Mucosa of descending colon (tissue), 3 donors: ENCODE data around the gene AK4. TPM values are rescaled to one million over a fixed set of nuclear protein-coding genes. Genes with fewer than 3 reads are reported as not detected.

ENCODE experiments used
- ATAC-seq: fragments of 200-7000 bp; cut with Tn5 transposase; one replicate; pipeline ENCODE4 v1.9.1; 2020; ENCODE audit warnings: mild to moderate bottlenecking, moderate library complexity
- DNase-seq, 3 donors: peaks; one replicate each; pipeline ENCODE4 v3.0.0-alpha.2; 2020
- H3K36me3 ChIP-seq: fragments of 200-600 bp; one replicate; pipeline ENCODE4 v1.8.0; 2021; ENCODE audit warnings: low read depth, mild to moderate bottlenecking
- H3K4me1 ChIP-seq: fragments of 200-600 bp; one replicate; pipeline ENCODE4 v1.8.0; 2021; ENCODE audit warnings: low read depth, mild to moderate bottlenecking
- H3K4me3 ChIP-seq: fragments of 200-600 bp; one replicate; pipeline ENCODE4 v1.8.0; 2021; ENCODE audit warnings: mild to moderate bottlenecking
- H3K9me3 ChIP-seq: fragments of 200-600 bp; one replicate; pipeline ENCODE4 v1.8.0; 2021; ENCODE audit warnings: mild to moderate bottlenecking
- CTCF ChIP-seq: fragments of 200-600 bp; IDR thresholded peaks from one replicate; pipeline ENCODE4 v1.8.0; 2022; ENCODE audit warnings: antibody characterized with exemption, mild to moderate bottlenecking
- intact Hi-C, 2 donors: fragments of 100-400 bp; cut with DNase I in 1 of 2; cut with micrococcal nuclease in 1 of 2; formaldehyde crosslinking; loops; one replicate each; pipeline versions ENCODE4 v1.11.0 to v1.11.1; 2022; cut with DNase I, micrococcal nuclease
- total RNA-seq, 3 donors: library from RNA; stranded (reverse); fragmentation: NEBNext Ultra II Directional in 2 of 3; extraction: Animal tissue kit (Norgen Biotek cat#: 25700) in 2 of 3; gene quantifications; one replicate each; pipeline versions ENCODE4 v1.2.1 to v1.2.4, GENCODE V29; 2021 to 2023
- donor health status: DM: no; HTN: no; CAD: no; lungs with moderate emphysema.
- donor health status: DM: no; HTN: no; CAD: no.
- donor health status: DM: no; HTN: yes; CAD: no.

The AK4 gene
- total RNA-seq, 3 donors from 2014 or later, result 27.1 to 72.8 (median 47.9) TPM

- H3K9me3 ChIP-seq, result no peaks in the 10 kb centered on the region
- no peaks in the 10 kb centered on the region for H3K4me1 ChIP-seq
- TF ChIP-seq CTCF, result no peak
- no peak overlapping the region for H3K4me3 ChIP-seq
- no peak for DNase-seq
- no peak for ATAC-seq
- intact Hi-C loops, result loop anchor here in 1 of 2 donors (10.0 kb wide), 1 partner anchor 468 kb away; no protein-coding TSS in a partner anchor
- H3K36me3 ChIP-seq, result no peaks in the 10 kb centered on the region
Observed at GRCh38 chr1:65216989-65217388, 69.0 kb downstream of the AK4 start.

- no peak for TF ChIP-seq CTCF
- intact Hi-C loops, result no loop called here
- H3K4me3 ChIP-seq, result no peak overlapping the region
- ATAC-seq, result peak; percentile 45
- H3K9me3 ChIP-seq, result no peaks in the 10 kb centered on the region
- no peaks in the 10 kb centered on the region for H3K36me3 ChIP-seq
- H3K4me1 ChIP-seq, result no peaks in the 10 kb centered on the region
- DNase-seq, result no peak
Observed at GRCh38 chr1:65221638-65222339, 73.8 kb downstream of the AK4 start.

DNA sequence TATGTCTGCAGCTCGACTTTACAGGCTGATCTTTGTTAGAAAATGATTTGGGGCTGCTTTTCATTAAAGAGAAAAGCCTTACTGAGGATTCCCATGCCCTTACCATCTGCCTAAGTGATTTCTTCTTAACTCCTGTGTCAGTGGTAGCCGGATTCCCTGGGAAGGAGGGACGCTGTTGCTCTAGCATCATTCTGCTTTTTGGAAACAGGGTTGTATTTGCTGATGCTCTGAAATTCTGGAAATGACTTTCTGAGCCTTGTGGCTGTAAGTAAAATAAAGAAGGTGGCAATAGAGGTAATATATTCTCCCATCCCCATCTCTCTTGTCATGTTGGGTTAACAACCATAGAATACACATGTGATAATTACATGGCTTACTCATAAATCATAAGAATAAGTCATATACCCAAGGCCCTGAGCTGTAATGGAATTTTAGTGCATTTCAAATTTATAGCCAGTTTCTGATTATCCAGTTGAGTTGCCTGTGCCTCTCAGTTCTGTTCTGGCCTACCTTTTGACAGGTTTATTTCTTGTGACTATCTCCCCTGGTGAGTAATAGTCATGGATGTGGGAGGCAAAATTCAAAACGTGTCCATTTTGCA, 74.4 kb downstream of the AK4 start:
- DNase-seq, result no peak
- Histone ChIP-seq H3K4me1 (no peaks in the 10 kb centered on the region), H3K4me3 (no peak overlapping the region), H3K36me3 (no peaks in the 10 kb centered on the region), H3K9me3 (no peaks in the 10 kb centered on the region)
- intact Hi-C loops, result no loop called here
- TF ChIP-seq CTCF, result no peak
- no peak for ATAC-seq

GRCh38 chr1:65224681-65225091, 76.7 kb downstream of the AK4 start:
- DNase-seq (no peak), ATAC-seq (no peak)
- H3K4me3 ChIP-seq, result no peak overlapping the region
- no peaks in the 10 kb centered on the region for H3K36me3 ChIP-seq
- H3K9me3 ChIP-seq, result no peaks in the 10 kb centered on the region
- TF ChIP-seq CTCF, result no peak
- H3K4me1 ChIP-seq, result no peaks in the 10 kb centered on the region
- intact Hi-C loops, result no loop called here

DNA sequence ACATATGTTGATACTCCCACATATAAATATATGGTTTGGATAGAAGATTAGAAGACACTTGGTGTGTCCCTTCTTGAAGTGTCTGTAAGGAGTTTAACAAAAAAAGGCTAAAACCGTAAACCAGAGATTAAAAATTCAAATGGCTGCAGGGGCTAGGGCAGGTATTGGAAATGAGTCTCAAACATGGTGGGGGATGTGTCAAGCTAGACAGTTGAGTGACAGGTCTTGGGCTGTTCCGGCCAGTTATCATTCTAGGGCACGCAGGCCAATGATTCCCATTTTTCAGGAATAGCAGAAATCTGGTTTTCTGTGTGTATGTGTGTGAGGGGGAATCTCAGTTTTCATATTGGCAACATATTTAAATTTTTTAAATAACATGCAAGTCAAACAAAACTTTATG, 77.2 kb downstream of the AK4 start:
- H3K4me1 ChIP-seq, result no peaks in the 10 kb centered on the region
- no peak for ATAC-seq
- TF ChIP-seq CTCF, result no peak
- H3K4me3 ChIP-seq, result no peak overlapping the region
- H3K36me3 ChIP-seq, result no peaks in the 10 kb centered on the region
- intact Hi-C loops, result no loop called here
- DNase-seq, result no peak
- no peaks in the 10 kb centered on the region for H3K9me3 ChIP-seq
